RWPE1 (cell line): Measurements from ENCODE around the gene EEIG1.

Experiments used
- CTCF ChIA-PET: fragments of 350-600 bp; sonication (Branson Sonifier 250); formaldehyde crosslinking; extraction: SDS; loops from one replicate; lab custom pipeline; 2021; lab: Yijun Ruan, JAX
- POLR2A ChIA-PET: fragments of 400-600 bp; formaldehyde crosslinking; extraction: SDS; loops from one replicate; lab custom pipeline; 2020; ENCODE audit warnings: antibody characterized with exemption; ENCODE audit not compliant: low non-redundant PET; lab: Yijun Ruan, JAX
- DNase-seq: peaks from one replicate; pipeline ENCODE4 v3.0.0; 2012; ENCODE audit warnings: low spot score
- H3K27ac ChIP-seq: fragments of 450-650 bp; 2 replicates; pipeline ENCODE4 v1.5.1; 2017
- CTCF ChIP-seq: fragments of 450-650 bp; conservative IDR thresholded peaks from 2 replicates; pipeline ENCODE4 v1.5.1; 2017; ENCODE audit warnings: low read depth, mild to moderate bottlenecking

The EEIG1 gene

DNA sequence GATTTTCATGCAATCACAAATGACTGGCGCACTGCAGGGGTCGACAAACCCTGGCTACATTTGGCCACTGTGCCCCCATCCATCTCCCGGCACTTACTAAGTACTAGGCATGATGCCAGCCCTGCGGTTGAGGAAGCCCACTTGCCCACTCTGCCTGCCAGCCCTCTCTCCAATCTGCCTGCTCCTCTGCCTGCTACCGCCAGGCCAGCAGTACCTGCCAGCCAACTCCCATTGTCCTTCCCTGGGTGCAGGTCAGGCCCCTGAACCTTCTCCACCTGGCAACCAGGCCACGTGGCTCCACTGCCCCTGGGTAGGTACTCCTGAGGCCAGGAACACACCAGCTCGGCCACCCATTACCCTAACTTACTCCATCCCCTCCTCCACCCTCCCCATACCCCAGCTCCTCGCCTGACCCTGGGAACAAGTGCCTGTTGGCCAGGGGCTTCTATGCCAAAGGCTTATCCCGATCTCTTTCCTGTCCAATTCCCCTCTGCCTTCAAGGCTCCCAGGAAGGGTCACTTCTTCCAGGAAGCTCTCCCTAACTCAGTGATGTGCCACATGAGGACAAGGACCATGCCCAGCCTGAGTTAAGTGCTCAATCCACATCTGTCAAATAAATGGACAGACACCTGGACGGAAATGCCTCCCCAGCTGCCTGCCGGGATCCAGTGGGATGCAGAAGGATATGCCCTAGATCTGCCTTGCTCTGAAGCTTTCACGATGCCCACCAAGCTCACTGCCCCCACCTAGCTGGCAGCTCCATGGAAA lies 6.6 kb downstream of the EEIG1 start:
- no peak for DNase-seq
- H3K27ac ChIP-seq, result peak overlapping the region; percentile 100
- POLR2A ChIA-PET, result interaction anchor here (0.9 kb wide), 1 partner anchor 19 kb away, joined by 11 read pairs; no protein-coding TSS in a partner anchor
- CTCF ChIA-PET, result interaction anchor here (0.8 kb wide), 1 partner anchor 30 kb away, joined by 6 read pairs; no protein-coding TSS in a partner anchor
- no peak for TF ChIP-seq CTCF

GRCh38 chr9:127973169-127974000 lies 7.4 kb downstream of the EEIG1 start:
- ChIA-PET POLR2A (interaction anchor here (0.5 kb wide), 1 partner anchor 61 kb away, joined by 3 read pairs; no protein-coding TSS in a partner anchor), CTCF (interaction anchor here (0.9 kb wide), 1 partner anchor 31 kb away, joined by 3 read pairs; no protein-coding TSS in a partner anchor)
- no peak for TF ChIP-seq CTCF
- DNase-seq, result no peak
- H3K27ac ChIP-seq, result peak overlapping the region; percentile 100

DNA sequence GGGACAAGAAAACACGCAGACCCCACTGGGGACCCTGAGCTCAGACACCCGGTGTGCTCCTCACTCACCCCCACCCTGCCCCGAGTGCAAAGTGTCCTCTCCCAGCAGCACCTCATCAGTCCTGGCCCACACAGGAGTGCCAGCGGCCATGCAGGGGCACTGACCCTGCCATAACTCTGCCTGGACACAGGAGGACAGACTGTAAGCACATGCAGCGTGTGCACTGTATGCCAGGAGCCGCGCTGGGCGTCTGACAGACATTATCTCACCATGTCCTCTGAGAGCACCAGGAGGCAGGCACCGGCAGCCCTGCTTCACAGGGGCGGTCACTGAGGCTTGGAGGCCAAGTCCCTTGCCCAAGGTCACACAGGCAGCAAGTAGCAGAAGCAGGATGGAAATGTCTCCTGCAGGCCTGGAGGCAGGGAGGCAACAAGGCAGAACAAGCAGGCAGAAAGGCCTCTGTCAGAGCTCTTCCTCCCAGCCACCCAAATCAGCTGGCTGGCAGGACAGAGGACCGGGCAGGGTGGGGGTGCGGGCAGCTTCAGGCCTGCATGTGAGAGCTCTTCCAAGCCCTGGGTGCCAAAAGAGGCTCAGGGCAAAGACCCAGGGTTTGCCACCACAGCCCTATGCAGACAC lies 8.4 kb downstream of the EEIG1 start:
- ChIA-PET CTCF (interaction anchor here (0.6 to 3.2 kb wide), 3 partner anchors 29 to 283 kb away, joined by 3 to 14 read pairs (median 3); no protein-coding TSS in a partner anchor), POLR2A (interaction anchor here (1.0 to 2.3 kb wide), 2 partner anchors 8 to 28 kb away, joined by 3 to 9 read pairs; partner anchors contain the start of gene EEIG1)
- TF ChIP-seq CTCF, result no peak
- no peak for DNase-seq
- peak overlapping the region; percentile 100 for H3K27ac ChIP-seq

GRCh38 chr9:127971357-127972235 lies 9.2 kb downstream of the EEIG1 start:
- no peak for DNase-seq
- ChIA-PET POLR2A (interaction anchor here (1.0 to 2.3 kb wide), 2 partner anchors 9 to 27 kb away, joined by 3 to 9 read pairs; partner anchors contain the start of gene EEIG1), CTCF (interaction anchor here (0.6 to 3.2 kb wide), 3 partner anchors 28 to 386 kb away, joined by 3 to 14 read pairs (median 3); no protein-coding TSS in a partner anchor)
- peak overlapping the region; percentile 100 for H3K27ac ChIP-seq
- TF ChIP-seq CTCF, result no peak

DNA sequence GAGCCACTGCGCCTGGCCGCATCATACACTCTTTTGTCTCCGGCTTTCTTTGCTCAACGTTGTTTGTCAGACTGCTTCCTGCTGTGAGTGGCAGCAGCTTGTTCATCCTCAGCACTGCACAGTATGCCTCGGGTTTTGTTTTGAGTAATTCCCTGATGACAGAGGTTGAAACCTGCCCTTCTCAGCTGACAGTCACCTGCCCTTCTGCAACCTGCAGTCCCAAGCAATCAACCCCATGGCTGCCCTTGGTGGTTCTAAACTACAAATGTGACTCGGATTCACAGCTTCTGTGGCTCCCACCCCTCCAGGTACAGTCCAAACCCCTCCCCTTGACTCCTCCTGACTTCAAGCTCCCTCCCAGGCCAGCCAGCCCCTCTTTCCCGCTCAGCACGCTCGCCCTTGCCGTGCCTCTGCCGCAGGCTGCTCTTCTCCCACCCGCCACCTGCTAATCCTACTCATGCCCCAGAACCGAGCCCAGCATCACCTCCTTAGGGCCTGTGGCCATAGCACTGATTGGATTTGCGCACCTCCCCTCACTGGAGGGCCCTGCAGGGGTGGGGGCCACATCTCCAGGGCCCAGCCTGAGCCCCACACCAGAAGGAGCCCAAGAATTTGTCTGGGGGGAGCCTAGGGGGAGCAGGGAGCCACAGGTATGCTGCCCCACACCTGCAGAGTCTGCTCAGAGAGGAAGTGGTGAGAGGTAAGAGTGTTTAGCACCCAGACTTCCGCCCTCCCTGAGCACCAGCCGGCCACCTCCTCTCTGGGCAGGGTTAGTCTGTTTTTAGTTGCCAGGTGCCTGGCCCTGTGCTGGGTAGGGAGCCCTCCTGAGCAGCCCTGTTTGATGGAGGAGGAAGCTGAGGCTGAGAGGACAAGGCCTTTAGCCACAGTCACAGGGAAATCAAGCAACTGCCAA lies 10.1 kb downstream of the EEIG1 start:
- POLR2A ChIA-PET, result interaction anchor here (0.7 to 2.3 kb wide), 3 partner anchors 10 to 127 kb away, joined by 3 to 9 read pairs (median 3); partner anchors contain the start of gene EEIG1
- peak overlapping the region; percentile 100 for H3K27ac ChIP-seq
- DNase-seq, result no peak
- CTCF ChIA-PET, result interaction anchor here (0.6 to 3.2 kb wide), 5 partner anchors 9 to 398 kb away, joined by 3 to 14 read pairs (median 5); no protein-coding TSS in a partner anchor
- TF ChIP-seq CTCF, result no peak
